HG02852 (cell line): ENCODE measurements around the gene NPIPB6.
"Not testable (repeated sequence)": the region's sequence is repeated elsewhere in the genome, so short reads cannot be mapped to it uniquely, and the experiment has no call there.

ENCODE experiments used
- ATAC-seq: cut with Tn5 transposase; IDR thresholded peaks from one replicate; pipeline ENCODE4 v1.9.1; 2021; ENCODE audit warnings: mild to moderate bottlenecking, moderate library complexity; ENCODE audit not compliant: unreplicated experiment

NPIPB6 gene

DNA sequence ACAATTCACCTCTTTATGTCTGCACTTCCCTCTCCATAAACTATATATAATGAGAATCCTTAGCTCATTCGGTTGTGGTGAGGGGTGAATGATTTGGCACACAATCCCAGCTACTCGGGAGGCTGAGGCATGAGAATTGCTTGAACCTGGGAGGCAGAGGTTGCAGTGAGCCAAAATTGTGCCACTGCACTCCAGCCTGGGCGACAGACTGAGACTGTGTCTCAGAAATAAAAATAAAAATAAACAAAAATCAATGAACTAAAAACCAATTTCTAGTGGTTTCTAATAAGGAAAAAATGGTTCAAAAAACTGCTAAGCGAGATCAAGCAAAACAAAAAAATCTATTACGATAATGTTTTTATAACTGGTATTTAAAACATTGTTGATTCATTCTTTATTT is at the start of gene NPIPB6:
Gene NPIPB6, minus strand, starts transcription at position 101 of the 400 bp plus-strand sequence. CDS start 686 bp downstream, outside the sequence.
- ATAC-seq, result not testable (repeated sequence)

DNA sequence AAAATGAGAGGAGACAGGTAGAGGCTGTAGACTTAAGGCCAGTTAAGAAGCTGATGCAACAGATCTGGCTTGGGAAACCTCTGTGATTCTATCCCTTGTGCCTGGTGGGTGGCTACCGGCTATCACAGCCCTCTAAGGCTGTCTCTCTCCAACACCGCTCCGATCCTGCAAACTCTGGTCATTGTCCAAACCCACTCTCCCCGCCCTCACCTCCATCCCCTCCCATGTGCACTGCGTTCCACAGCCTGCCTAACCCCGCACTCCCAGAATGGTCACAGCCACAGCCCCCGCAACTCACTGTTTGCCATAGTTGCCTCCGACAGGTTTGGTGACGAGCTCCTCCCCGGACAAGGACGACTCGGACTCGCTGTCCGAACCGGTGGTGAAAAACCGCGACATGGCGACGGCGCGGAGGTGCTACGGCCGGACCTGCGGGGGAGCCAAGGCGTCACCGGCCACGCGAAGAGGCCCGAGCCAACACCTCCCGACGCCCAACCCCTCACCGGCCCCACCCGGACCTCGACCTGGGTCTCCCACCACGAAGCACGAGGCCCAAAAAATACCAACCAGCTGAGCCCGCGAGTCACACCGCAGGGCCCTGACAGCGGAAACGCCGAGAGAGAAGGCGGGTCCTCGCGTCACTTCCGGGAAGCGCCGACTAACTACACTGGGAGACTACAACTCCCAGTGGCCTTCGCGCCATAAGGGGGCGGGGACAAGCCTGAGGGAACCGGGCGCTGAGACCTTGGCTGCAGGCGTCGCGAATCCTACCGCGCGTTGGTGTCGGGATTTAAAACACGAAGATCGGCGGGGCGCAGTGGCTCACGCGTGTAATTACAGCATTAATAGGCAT is 40.1 kb upstream of the NPIPB6 start, which contains the start of gene EIF3CL:
Gene EIF3CL, minus strand, starts transcription at position 622 of the 853 bp plus-strand sequence. Its CDS starts 223 bp downstream, at position 399.
- peak; percentile 99 for ATAC-seq

- ATAC-seq, result not testable (repeated sequence)
Observed at GRCh38 chr16:28392054-28392453, 28.7 kb upstream of the NPIPB6 start.

DNA sequence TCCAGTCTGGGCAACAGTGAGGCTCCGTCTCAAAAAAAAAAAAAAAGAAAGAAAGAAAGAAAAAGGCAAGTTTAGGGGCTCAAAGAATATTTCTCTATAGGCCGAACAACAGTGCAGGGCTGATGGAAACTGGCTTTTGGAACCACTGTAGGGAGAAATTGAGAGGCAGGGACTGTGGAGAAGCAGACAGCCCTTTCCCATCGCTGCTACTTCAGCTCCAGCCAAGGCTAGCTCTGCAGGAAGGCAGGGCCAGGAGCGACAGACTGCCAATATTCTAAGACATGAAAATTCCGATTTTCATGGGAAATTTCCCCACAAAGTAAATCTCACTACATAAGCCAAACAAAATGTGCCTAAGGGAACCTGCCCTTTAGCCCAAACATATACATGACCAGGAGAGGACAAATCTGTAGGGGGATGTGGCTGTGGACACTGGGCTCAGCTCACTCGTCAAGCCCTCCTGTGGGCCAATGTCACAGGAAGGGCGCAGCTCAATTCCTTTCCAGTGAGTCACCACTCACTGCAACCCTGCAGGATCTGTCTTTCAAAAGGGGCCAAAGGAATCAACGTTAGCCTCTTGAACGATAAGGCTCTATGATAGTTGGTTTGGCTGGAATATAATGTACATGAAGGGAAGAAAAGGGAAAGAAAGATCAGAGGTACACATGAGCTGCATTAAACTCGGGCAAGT is 19.0 kb upstream of the NPIPB6 start:
- not testable (repeated sequence) for ATAC-seq

DNA sequence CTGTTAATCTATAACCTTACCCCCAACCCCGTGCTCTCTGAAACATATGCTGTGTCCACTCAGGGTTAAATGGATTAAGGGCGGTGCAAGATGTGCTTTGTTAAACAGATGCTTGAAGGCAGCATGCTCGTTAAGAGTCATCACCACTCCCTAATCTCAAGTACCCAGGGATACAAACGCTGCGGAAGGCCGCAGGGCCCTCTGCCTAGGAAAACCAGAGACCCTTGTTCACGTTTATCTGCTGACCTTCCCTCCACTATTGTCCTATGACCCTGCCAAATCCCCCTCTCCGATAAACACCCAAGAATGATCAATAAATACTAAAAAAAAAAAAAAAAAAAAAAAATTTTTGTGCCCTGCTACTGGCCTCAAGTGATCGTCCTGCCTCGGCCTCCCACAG is 14.5 kb upstream of the NPIPB6 start:
- not testable (repeated sequence) for ATAC-seq

DNA sequence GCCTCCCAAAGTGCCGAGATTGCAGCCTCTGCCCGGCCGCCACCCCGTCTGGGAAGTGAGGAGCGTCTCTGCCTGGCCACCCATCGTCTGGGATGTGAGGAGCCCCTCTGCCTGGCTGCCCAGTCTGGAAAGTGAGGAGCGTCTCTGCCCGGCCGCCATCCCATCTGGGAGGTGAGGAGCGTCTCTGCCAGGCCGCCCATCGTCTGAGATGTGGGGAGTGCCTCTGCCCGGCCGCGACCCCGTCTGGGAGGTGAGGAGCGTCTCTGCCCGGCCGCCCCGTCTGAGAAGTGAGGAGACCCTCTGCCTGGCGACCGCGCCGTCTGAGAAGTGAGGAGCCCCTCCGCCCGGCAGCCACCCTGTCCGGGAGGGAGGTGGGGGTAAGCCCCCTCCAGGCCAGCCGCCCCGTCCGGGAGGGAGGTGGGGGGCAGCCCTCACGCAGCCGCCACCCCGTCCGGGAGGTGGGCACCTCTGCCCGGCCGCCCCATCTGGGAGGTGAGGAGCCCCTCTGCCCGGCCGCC is 13.9 kb upstream of the NPIPB6 start:
- ATAC-seq, result not testable (repeated sequence)

DNA sequence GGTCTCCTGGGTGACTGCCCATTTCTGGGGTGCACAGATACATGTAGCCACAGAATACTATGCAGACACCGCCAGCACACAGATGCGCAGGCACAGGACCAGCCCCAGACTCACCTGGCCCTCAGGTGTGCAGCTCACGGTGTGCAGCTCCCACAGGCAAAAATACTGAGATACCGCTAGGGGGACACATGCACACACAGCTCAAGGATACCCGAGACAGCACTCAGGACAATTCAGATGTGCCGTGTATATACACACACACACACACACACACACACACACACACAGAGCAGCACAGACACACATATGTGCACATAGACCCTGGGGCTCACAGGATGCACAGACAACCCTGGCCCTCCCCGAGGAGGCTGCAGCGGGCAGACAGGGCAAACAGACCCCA is 11.8 kb upstream of the NPIPB6 start:
- not testable (repeated sequence) for ATAC-seq

GRCh38 chr16:28374281-28374680 is 11.0 kb upstream of the NPIPB6 start:
- not testable (repeated sequence) for ATAC-seq

DNA sequence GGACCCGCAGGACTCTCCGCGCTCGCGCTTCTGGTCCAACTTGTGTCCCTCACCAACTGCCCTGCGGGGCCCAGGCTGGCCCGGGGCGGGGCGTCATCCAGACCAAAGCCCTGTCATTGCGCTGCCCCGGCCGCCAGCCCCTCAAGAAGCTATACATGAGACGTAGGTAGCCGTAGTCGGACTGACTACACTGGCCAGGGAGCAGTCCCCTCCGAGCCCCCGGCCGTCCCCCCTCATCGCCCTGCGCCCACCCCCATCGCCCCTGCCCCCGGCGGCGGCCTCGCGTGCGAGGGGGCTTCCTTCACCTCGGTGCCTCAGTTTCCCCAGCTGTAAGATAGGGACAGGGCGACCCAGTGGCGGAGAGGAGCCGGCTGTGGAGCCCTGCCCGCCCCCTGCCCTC is 4.6 kb upstream of the NPIPB6 start:
- not testable (repeated sequence) for ATAC-seq

DNA sequence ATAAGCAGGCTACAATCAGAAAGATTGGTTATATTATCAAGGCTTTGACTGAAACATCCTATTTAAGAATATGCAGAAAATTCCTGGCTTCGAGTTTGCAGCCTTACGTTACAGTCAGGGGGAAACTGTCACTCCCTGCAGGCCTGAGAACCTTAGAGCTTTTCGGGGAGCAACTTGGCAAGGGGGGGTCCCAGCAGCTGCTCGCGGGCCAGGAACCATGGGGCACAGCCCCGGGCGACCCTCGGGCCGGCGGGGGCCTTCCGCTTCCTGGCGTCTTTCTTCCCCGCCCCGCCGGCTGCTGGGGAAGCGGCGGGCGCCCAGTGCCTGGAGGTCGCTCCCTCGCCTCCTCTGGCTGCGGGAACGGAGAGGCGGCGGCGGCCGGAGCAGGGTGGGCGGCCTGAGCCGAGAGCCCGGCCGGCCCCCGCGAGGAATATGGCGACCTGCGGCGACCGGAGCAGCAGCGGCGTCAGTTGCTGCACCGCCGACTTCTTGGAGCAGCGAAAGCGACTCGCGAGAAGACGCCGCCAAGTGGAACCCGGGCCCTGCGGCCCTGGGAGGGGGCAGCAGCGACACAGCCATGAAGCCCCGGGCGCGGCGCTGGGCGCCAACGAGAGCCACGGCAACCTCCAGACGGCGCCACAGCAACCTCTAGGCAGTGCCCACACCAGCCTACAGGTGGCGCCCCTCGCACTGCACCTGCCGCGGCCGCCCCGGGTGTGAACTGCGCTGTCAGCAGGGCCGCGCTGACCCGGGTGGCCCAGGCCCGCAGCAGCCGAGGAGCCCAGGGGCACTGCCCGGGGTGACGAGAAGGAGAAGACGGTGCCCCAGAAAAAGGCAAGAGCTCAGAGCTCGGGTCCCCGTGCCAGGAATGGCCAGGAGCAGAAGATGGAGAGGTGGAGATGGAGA is 1.2 kb upstream of the NPIPB6 start:
- ATAC-seq, result peak; percentile 89

DNA sequence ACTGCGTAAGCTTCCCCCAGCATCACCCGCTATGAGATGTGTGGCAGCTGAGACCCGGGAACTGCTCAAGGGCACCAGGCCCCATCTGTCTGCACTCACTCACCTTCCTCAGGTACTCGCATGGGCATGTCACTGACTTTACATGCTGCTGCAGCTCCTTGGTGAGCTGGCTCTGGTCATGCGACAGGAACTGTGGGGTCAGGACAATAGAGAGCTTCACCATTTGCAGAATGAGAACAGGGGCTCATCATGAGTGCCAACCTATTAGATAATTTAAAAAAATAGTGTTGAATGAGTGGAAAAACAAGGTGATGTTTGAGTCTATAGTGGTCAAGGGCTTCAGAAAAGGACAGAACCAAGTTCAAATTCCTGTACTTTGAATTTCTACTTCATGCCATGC is 708 bp downstream of the NPIPB6 start:
- ATAC-seq, result not testable (repeated sequence)

- ATAC-seq, result not testable (repeated sequence)
Observed at GRCh38 chr16:28338230-28338629, 25.1 kb downstream of the NPIPB6 start.

GRCh38 chr16:28336940-28337710 is 26.2 kb downstream of the NPIPB6 start:
- ATAC-seq, result not testable (repeated sequence)

- not testable (repeated sequence) for ATAC-seq
Observed at GRCh38 chr16:28335678-28336077, 27.6 kb downstream of the NPIPB6 start.

- ATAC-seq, result not testable (repeated sequence)
Observed at GRCh38 chr16:28332632-28333031, 30.7 kb downstream of the NPIPB6 start.

DNA sequence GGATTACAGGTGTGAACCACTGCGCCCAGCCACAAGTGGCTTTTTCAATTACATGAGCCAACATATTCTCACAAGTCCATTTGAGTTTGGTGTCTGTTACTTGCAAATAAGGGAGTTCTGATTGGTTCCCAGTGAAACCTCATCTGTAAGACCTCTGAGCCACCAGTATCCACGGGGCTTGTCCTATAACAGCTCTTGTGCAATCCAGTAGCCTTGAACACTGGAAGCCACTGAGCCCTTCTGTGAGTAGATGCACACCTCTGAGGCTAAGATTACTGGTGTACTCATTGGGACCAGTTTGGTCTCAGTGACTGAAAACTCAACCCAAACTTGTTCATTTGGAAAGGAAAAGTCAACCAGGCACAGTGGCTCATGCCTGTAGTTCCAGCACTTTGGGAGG is 32.3 kb downstream of the NPIPB6 start:
- not testable (repeated sequence) for ATAC-seq

DNA sequence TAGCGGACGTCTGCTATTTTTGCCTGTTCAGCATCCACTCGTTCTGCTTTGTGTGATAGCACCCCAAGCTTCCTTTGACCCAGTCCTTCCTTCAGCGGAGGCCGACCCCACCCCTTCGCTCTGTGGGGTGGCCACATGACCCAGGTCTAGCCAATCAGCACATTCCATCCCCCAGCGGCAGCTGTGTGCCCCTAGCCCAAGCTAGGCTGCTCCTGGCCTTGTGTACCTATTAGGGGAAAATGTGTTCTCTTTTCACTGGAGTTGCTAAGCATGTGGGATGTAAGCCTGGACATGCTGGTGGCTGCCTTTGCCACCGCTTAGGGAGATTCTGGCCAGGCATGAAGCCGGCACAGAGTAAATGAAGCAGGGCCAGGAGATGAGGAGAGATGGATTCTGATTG is 33.1 kb downstream of the NPIPB6 start:
- not testable (repeated sequence) for ATAC-seq

DNA sequence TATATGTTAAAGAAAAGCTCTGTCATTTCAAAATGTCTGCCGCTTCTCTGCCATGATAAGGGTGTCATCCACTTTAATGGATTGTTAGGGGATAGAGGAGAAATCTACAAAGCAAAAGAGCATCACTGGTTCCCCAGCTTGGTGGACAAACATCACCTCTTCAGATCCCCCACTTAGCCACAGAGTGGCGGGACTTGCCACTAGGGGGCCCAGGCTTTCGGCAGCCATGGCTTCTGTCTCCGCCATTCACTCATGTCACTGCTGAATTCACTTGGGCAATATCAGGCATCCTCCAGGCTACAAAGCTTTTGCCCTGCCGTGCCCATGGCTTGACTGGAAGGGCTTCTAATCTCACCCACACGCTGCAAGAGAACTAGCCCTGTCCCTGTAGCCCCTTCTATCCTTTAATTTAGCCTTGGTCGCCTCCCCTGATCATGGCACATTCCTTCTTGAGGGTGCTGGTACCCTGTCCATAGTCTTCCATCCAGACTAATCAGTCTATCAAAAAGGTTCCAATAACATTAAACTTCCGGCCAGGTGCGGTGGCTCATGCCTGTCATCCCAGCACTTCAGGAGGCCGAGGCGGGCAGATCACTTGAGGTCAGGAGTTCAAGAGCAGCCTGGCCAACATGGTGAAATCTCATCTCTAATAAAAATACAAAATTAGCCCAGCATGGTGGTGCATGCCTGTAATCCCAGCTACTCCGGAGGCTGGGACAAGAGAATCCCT is 36.3 kb downstream of the NPIPB6 start:
- no peak for ATAC-seq

DNA sequence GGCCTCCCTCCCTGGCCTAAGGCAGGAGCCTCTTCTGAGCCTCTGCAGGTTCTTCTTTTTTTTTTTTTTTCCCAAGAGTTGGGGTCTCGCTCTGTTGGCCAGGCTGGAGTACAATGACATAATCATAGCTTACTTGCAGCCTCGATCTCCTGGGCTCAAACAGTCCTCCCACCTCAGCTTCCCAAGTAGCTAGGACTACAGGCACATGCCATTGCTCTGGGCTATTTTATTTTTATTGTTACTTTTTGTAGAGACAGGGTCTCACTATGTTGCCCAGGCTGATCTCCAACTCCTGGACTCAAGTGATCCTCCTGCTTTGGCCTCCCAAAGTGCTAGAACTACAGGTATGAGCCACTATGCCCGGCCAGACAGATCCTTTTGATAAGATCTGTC is 38.4 kb downstream of the NPIPB6 start:
- no peak for ATAC-seq
